ENCODE data around the gene CBS. TPM values are rescaled to one million over a fixed set of nuclear protein-coding genes. Genes with fewer than 3 reads are reported as not detected.

CBS gene
- 122 TPM for total RNA-seq

GRCh38 chr21:43075170-43076022 is at the start of gene CBS:
CBS (minus strand) TSS chr21:43075835; CDS start chr21:43072193, 3,642 bp downstream.

GRCh38 chr21:43106965-43107793 is 31.5 kb upstream of the CBS start, which contains the start of gene U2AF1:
U2AF1 (minus strand) TSS chr21:43107570; CDS start chr21:43107494, 76 bp downstream.

Other genes with a start within 250 kb of the CBS start
- gene WDR4, start 196.3 kb downstream of the CBS start, total RNA-seq: 24.4 TPM
- gene NDUFV3, start 182.5 kb downstream of the CBS start, total RNA-seq: 33.8 TPM
- gene ERVH48-1, start 150.2 kb downstream of the CBS start, total RNA-seq: not detected
- gene PKNOX1, start 101.3 kb downstream of the CBS start, total RNA-seq: 25.4 TPM
- gene U2AF1, start 31.7 kb upstream of the CBS start, total RNA-seq: 65.7 TPM
- not detected for gene CRYAA, start 93.2 kb upstream of the CBS start, total RNA-seq